Jurkat, Clone E6-1 (cell line): ENCODE measurements around the gene KIF3C. TPM values are rescaled to one million over a fixed set of nuclear protein-coding genes. Genes with fewer than 3 reads are reported as not detected.
A peak's percentile ranks its signal among the peaks of the same experiment; 100 is the strongest.
"Not testable (repeated sequence)": the region's sequence is repeated elsewhere in the genome, so short reads cannot be mapped to it uniquely, and the experiment has no call there.

Experiments
- DNase-seq: peaks from one replicate; pipeline ENCODE4 v3.0.0-alpha.2; 2011; ENCODE audit warnings: low read depth, low spot score
- H3K4me3 ChIP-seq: 2 replicates; pipeline ENCODE4 v1.5.1; 2011; ENCODE audit warnings: mild to moderate bottlenecking, low read length, control low read depth, moderate library complexity
- polyA plus RNA-seq: library from polyadenylated mRNA; unstranded; fragments of >200 nt; gene quantifications from one replicate; pipeline ENCODE4 v1.2.1, GENCODE V29; 2012; ENCODE audit warnings: missing spikeins; ENCODE audit not compliant: insufficient read length, insufficient read depth

KIF3C gene
- 11.1 TPM for polyA plus RNA-seq

- peak within 1 kb of the TSS; percentile 76 for H3K4me3 ChIP-seq
- DNase-seq, result peak; percentile 62
These were observed at the start of gene KIF3C for GRCh38 chr2:25982273-25982967. TSS of gene KIF3C (minus strand) at chr2:25982497. CDS start at chr2:25981917, 580 bp downstream.

GRCh38 chr2:26028083-26028482 lies 45.8 kb upstream of the KIF3C start:
- not testable (repeated sequence) for DNase-seq, H3K4me3 ChIP-seq

- no peak overlapping the region for H3K4me3 ChIP-seq
- no peak for DNase-seq
These were observed 43.2 kb upstream of the KIF3C start for GRCh38 chr2:26025509-26025908.

GRCh38 chr2:26024260-26024659 lies 42.0 kb upstream of the KIF3C start:
- no peak overlapping the region for H3K4me3 ChIP-seq
- no peak for DNase-seq

- no peak overlapping the region for H3K4me3 ChIP-seq
- DNase-seq, result no peak
These were observed 37.9 kb upstream of the KIF3C start for GRCh38 chr2:26020231-26020640.

- no peak overlapping the region for H3K4me3 ChIP-seq
- DNase-seq, result no peak
These were observed 36.1 kb upstream of the KIF3C start for GRCh38 chr2:26018184-26019055.

GRCh38 chr2:26017464-26018183 lies 35.3 kb upstream of the KIF3C start:
- no peak overlapping the region for H3K4me3 ChIP-seq
- no peak for DNase-seq

- not testable (repeated sequence) for H3K4me3 ChIP-seq, DNase-seq
These were observed 34.4 kb upstream of the KIF3C start for GRCh38 chr2:26016706-26017045.

GRCh38 chr2:26016012-26016705 lies 33.9 kb upstream of the KIF3C start:
- DNase-seq, result no peak
- H3K4me3 ChIP-seq, result no peak overlapping the region

GRCh38 chr2:26013668-26014067 lies 31.4 kb upstream of the KIF3C start:
- DNase-seq, result no peak
- no peak overlapping the region for H3K4me3 ChIP-seq

GRCh38 chr2:26011990-26012856 lies 29.9 kb upstream of the KIF3C start:
- H3K4me3 ChIP-seq, result no peak overlapping the region
- no peak for DNase-seq

GRCh38 chr2:26011609-26011989 lies 29.3 kb upstream of the KIF3C start:
- no peak for DNase-seq
- H3K4me3 ChIP-seq, result no peak overlapping the region

- H3K4me3 ChIP-seq, result no peak overlapping the region
- DNase-seq, result no peak
These were observed 28.6 kb upstream of the KIF3C start for GRCh38 chr2:26010943-26011342.

- no peak overlapping the region for H3K4me3 ChIP-seq
- DNase-seq, result no peak
These were observed 27.3 kb upstream of the KIF3C start for GRCh38 chr2:26009567-26009963.

- H3K4me3 ChIP-seq, result no peak overlapping the region
- DNase-seq, result no peak
These were observed 26.7 kb upstream of the KIF3C start for GRCh38 chr2:26008851-26009566.

- H3K4me3 ChIP-seq, result no peak overlapping the region
- no peak for DNase-seq
These were observed 25.8 kb upstream of the KIF3C start for GRCh38 chr2:26008095-26008494.

- no peak overlapping the region for H3K4me3 ChIP-seq
- DNase-seq, result no peak
These were observed 20.5 kb upstream of the KIF3C start for GRCh38 chr2:26002632-26003310.
